CD4-positive, alpha-beta memory T cell (primary cell): ENCODE measurements around the gene ABCG4. TPM values are rescaled to one million over a fixed set of nuclear protein-coding genes. Genes with fewer than 3 reads are reported as not detected.
"Not testable (repeated sequence)": the region's sequence is repeated elsewhere in the genome, so short reads cannot be mapped to it uniquely, and the experiment has no call there.

Experiments
- CTCF ChIA-PET: fragments of 350-600 bp; sonication (Branson Sonifier 250); formaldehyde crosslinking; loops from one replicate; lab custom pipeline; 2021; ENCODE audit warnings: inconsistent platforms; ENCODE audit not compliant: partially characterized antibody; lab: Charles Lee
- POLR2A ChIA-PET: fragments of 350-600 bp; sonication (Branson Sonifier 250); formaldehyde crosslinking; loops from one replicate; lab custom pipeline; 2021; ENCODE audit not compliant: partially characterized antibody; lab: Charles Lee
- DNase-seq, 5 donors: peaks; one replicate each; pipeline versions ENCODE4 v3.0.0 to v3.0.0-alpha.2; 2020 to 2022; ENCODE audit warnings: mixed read lengths in 1 of 5
- H3K27ac ChIP-seq: one replicate; pipeline ENCODE4 v1.7.0; 2013; ENCODE audit warnings: low read depth, low read length
- H3K27me3 ChIP-seq: 2 replicates; pipeline ENCODE4 v1.7.0; 2013; ENCODE audit warnings: mild to moderate bottlenecking, low read length, moderate library complexity; ENCODE audit not compliant: insufficient read depth
- H3K36me3 ChIP-seq: 2 replicates; pipeline ENCODE4 v1.7.0; 2013; ENCODE audit warnings: mild to moderate bottlenecking, low read length, moderate library complexity; ENCODE audit not compliant: insufficient read depth
- H3K4me1 ChIP-seq: 2 replicates; pipeline ENCODE4 v1.7.0; 2013; ENCODE audit warnings: mild to moderate bottlenecking, low read length, moderate library complexity; ENCODE audit not compliant: insufficient read depth
- H3K4me3 ChIP-seq, 2 donors: one replicate each; pipeline ENCODE4 v1.7.0; 2013; ENCODE audit warnings: low read length in 2 of 2, mild to moderate bottlenecking in 1 of 2
- H3K9me3 ChIP-seq, 2 donors: one replicate each; pipeline ENCODE4 v1.7.0; 2013; ENCODE audit warnings: low read length in 2 of 2, control low read depth in 1 of 2; ENCODE audit not compliant: control insufficient read depth in 1 of 2
- H3K27ac Mint-ChIP-seq, 7 donors: one replicate each; pipeline ENCODE4 v1.8.0; 2020 to 2021; ENCODE audit warnings: mixed read lengths in 7 of 7, mild to moderate bottlenecking in 6 of 7, inconsistent platforms in 3 of 7, moderate library complexity in 3 of 7
- H3K27me3 Mint-ChIP-seq, 2 donors: one replicate each; pipeline ENCODE4 v1.8.0; 2020 to 2021; ENCODE audit warnings: mixed read lengths in 2 of 2
- H3K36me3 Mint-ChIP-seq, 2 donors: one replicate each; pipeline ENCODE4 v1.8.0; 2020 to 2021; ENCODE audit warnings: mixed read lengths in 2 of 2, inconsistent platforms in 1 of 2, mild to moderate bottlenecking in 1 of 2
- H3K4me1 Mint-ChIP-seq, 4 donors: one replicate each; pipeline ENCODE4 v1.8.0; 2020 to 2021; ENCODE audit warnings: mixed read lengths in 4 of 4, mild to moderate bottlenecking in 1 of 4
- H3K4me3 Mint-ChIP-seq, 8 donors: one replicate each; pipeline ENCODE4 v1.8.0; 2020 to 2021; ENCODE audit warnings: mixed read lengths in 8 of 8, mild to moderate bottlenecking in 7 of 8, moderate library complexity in 6 of 8, inconsistent platforms in 3 of 8
- H3K9me3 Mint-ChIP-seq, 8 donors: one replicate each; pipeline ENCODE4 v1.8.0; 2020 to 2021; ENCODE audit warnings: mixed read lengths in 8 of 8, mild to moderate bottlenecking in 5 of 8, inconsistent platforms in 3 of 8, moderate library complexity in 1 of 8
- intact Hi-C: fragments of 100-400 bp; cut with micrococcal nuclease; formaldehyde crosslinking; loops from one replicate; pipeline ENCODE4 v1.15.1; 2023
- polyA plus RNA-seq, 2 donors: library from polyadenylated mRNA; unstranded; fragments of 300-500 nt; fragmentation: Illumina TruSeq; gene quantifications; one replicate each; pipeline ENCODE4 v1.2.3, GENCODE V29; 2021
- total RNA-seq, 2 experiments: library from RNA; stranded (reverse); gene quantifications; one replicate each; pipeline ENCODE4 v1.2.3, GENCODE V29; 2021

Gene ABCG4
- total and polyA plus RNA-seq, 4 experiments from 2014 or later: 0.09 TPM; not detected in 3

DNA sequence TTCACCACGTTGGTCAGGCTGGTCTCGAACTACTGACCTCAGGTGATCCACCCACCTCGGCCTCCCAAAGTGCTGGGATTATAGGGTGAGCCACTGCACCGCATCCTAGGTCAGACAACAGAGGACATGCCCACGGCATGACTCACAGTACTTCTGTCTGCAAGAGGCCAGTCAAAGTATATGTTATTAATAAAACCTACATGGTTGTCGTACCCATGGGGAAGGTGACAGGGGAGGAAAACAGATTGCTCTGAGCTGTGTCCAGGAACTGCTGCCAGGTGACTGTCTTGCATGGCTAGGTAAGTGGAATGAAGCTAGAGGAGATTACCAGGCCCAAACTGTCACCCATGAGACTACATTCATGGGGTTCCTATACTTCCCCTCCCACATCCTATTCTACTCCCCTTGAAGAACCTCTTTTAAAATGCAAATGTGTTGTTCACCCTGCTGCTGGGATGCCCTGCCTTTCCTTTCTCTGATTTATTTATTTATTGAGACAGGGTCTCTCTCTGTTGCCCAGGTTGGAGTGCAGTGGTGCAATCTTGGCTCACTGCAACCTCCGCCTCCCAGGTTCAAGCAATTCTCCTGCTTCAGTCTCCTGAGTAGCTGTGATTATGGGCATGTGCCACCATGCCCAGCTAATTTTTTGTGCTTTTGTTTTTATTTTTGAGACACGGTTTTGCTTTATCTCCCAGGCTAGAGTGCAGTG lies 17.7 kb downstream of the ABCG4 start:
- ChIA-PET POLR2A (no interaction called here), CTCF (interaction anchor here (0.9 to 4.4 kb wide), 5 partner anchors 9 to 158 kb away, joined by 3 to 32 read pairs (median 3); no protein-coding TSS in a partner anchor)
- no peaks in the 10 kb centered on the region for H3K36me3 ChIP-seq
- intact Hi-C loops: loop anchor here (5.0 kb wide), 1 partner anchor 44 kb away; the partner anchor contains the start of gene HINFP
- no peaks in the 10 kb centered on the region for H3K27me3 ChIP-seq
- Mint-ChIP-seq H3K9me3 (no peaks in the 10 kb centered on the region), H3K27ac (peak overlapping the region in 1 of 7 donors; percentile 32), H3K36me3 (no peaks in the 10 kb centered on the region), H3K4me3 (no peak overlapping the region), H3K4me1 (peaks cover 1 to 10% (median 8%) of the 10 kb centered on the region in 4 donors), H3K27me3 (no peaks in the 10 kb centered on the region)
- peaks cover 6% of the 10 kb centered on the region for H3K4me1 ChIP-seq
- H3K4me3 ChIP-seq: no peak overlapping the region
- H3K27ac ChIP-seq: no peak overlapping the region
- DNase-seq: no peak
- no peaks in the 10 kb centered on the region for H3K9me3 ChIP-seq

DNA sequence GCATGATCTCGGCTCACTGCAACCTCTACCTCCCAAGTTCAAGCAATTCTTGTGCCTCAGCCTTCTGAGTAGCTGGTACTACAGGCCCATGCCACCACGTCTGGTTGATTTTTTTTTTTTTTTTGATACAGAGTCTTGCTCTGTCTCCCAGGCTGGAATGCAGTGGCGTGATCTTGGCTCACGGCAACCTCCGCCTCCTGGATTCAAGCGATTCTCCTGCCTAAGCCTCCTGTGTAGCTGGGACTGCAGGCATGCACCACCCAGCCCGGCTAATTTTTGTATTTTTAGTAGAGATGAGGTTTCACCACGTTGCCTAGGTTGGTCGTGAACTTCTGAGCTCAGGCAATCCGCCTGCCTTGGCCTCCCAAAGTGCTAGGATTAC lies 18.2 kb downstream of the ABCG4 start:
- CTCF ChIA-PET: interaction anchor here (0.9 to 4.4 kb wide), 5 partner anchors 10 to 157 kb away, joined by 3 to 32 read pairs (median 3); no protein-coding TSS in a partner anchor
- POLR2A ChIA-PET, DNase-seq, H3K27me3 Mint-ChIP-seq, H3K9me3 Mint-ChIP-seq, H3K36me3 ChIP-seq, H3K27me3 ChIP-seq, H3K27ac Mint-ChIP-seq, H3K9me3 ChIP-seq, H3K4me1 Mint-ChIP-seq, H3K36me3 Mint-ChIP-seq, H3K27ac ChIP-seq, H3K4me1 ChIP-seq, H3K4me3 ChIP-seq: not testable (repeated sequence)
- peak overlapping the region in 2 of 8 donors; percentile 15 to 31 for H3K4me3 Mint-ChIP-seq
- intact Hi-C loops: loop anchor here (5.0 kb wide), 1 partner anchor 45 kb away; the partner anchor contains the start of gene HINFP

DNA sequence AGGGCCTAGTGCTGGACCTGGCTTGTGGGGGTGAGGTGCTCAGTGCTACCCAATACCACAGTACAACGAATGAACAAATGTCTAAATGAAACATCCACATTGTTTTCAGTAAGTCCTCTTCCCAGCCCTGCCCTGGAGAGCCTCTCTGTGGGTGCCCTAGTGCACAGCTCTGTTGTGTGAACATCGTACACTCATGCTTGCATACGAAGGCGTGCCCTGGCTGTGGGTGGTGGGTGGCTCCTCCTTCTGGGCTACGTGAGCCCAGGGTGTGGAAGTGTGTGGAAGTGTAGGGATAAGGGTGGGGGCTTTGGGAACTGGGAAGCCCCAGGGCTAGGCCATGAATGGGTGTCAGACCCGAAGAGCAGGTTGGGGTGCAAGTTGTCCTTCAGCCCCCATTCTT lies 19.1 kb downstream of the ABCG4 start:
- DNase-seq: no peak

GRCh38 chr11:119168471-119169281 lies 19.8 kb downstream of the ABCG4 start, which contains the start of gene NLRX1:
Gene NLRX1, plus strand, starts transcription at chr11:119168725. Its CDS starts 2,679 bp downstream, at chr11:119171404.
- no peaks in the 10 kb centered on the region for H3K27me3 ChIP-seq
- H3K4me3 ChIP-seq: peak within 1 kb of the TSS; percentile 78 to 79
- Mint-ChIP-seq H3K4me3 (peak within 1 kb of the TSS; percentile 89 to 91 (median 90)), H3K27me3 (no peaks in the 10 kb centered on the region), H3K27ac (peak within 1 kb of the TSS; percentile 68 to 90 (median 89)), H3K36me3 (peaks cover 0 to 7% of the 10 kb centered on the region in 2 donors), H3K9me3 (no peaks in the 10 kb centered on the region), H3K4me1 (peaks cover 1 to 10% (median 8%) of the 10 kb centered on the region in 4 donors)
- ChIA-PET CTCF (interaction anchor here (0.6 to 4.4 kb wide), 29 partner anchors 9 to 187 kb away, joined by 3 to 32 read pairs (median 5); partner anchors contain the start of genes C2CD2L, DPAGT1 and VPS11), POLR2A (interaction anchor here (0.6 to 1.9 kb wide), 23 partner anchors 9 to 1241 kb away, joined by 3 to 13 read pairs (median 4); partner anchors contain the start of genes ABCG4, C2CD2L, CBL and CENATAC)
- peak within 1 kb of the TSS; percentile 67 for H3K27ac ChIP-seq
- H3K4me1 ChIP-seq: peaks cover 6% of the 10 kb centered on the region
- no peaks in the 10 kb centered on the region for H3K36me3 ChIP-seq
- no peaks in the 10 kb centered on the region for H3K9me3 ChIP-seq
- DNase-seq: peak; percentile 81 to 83 (median 82)
- intact Hi-C loops: loop anchor here (1.0 to 5.0 kb wide), 5 partner anchors 29 to 155 kb away; partner anchors contain the start of gene HINFP

More for the DNA sequence above, 19.1 kb downstream of the ABCG4 start:
- Histone ChIP-seq H3K36me3 (no peaks in the 10 kb centered on the region), H3K27me3 (no peaks in the 10 kb centered on the region), H3K4me1 (peaks cover 6% of the 10 kb centered on the region), H3K9me3 (no peaks in the 10 kb centered on the region), H3K27ac (peak overlapping the region; percentile 67), H3K4me3 (no peak overlapping the region)
- no peaks in the 10 kb centered on the region for H3K27me3 Mint-ChIP-seq
- H3K36me3 Mint-ChIP-seq: peaks cover 0 to 2% of the 10 kb centered on the region in 2 donors
- POLR2A ChIA-PET: no interaction called here
- peak overlapping the region in 7 of 8 donors; percentile 69 to 87 (median 79) for H3K4me3 Mint-ChIP-seq
- peak overlapping the region in 6 of 7 donors; percentile 10 to 89 (median 72) for H3K27ac Mint-ChIP-seq
- H3K9me3 Mint-ChIP-seq: no peaks in the 10 kb centered on the region
- H3K4me1 Mint-ChIP-seq: peaks cover 1 to 10% (median 8%) of the 10 kb centered on the region in 4 donors
- intact Hi-C loops: loop anchor here (1.0 to 5.0 kb wide), 5 partner anchors 29 to 155 kb away; partner anchors contain the start of gene HINFP
- CTCF ChIA-PET: interaction anchor here (0.7 to 4.4 kb wide), 4 partner anchors 27 to 156 kb away, joined by 3 to 32 read pairs (median 8); no protein-coding TSS in a partner anchor

GRCh38 chr11:119169282-119169719 lies 20.4 kb downstream of the ABCG4 start:
- Mint-ChIP-seq H3K36me3 (peaks cover 3 to 7% of the 10 kb centered on the region in 2 donors), H3K27me3 (no peaks in the 10 kb centered on the region), H3K4me3 (peak overlapping the region; percentile 89 to 91 (median 90)), H3K4me1 (peaks cover 1 to 10% (median 8%) of the 10 kb centered on the region in 4 donors), H3K9me3 (no peaks in the 10 kb centered on the region), H3K27ac (peak overlapping the region; percentile 8 to 90 (median 85))
- intact Hi-C loops: loop anchor here (5.0 kb wide), 1 partner anchor 47 kb away; the partner anchor contains the start of gene HINFP
- H3K4me1 ChIP-seq: peaks cover 6% of the 10 kb centered on the region
- POLR2A ChIA-PET: interaction anchor here (0.6 to 1.9 kb wide), 24 partner anchors 9 to 1242 kb away, joined by 3 to 13 read pairs (median 4); partner anchors contain the start of genes ABCG4, C2CD2L, CBL and CENATAC
- no peaks in the 10 kb centered on the region for H3K27me3 ChIP-seq
- no peaks in the 10 kb centered on the region for H3K36me3 ChIP-seq
- CTCF ChIA-PET: interaction anchor here (0.6 to 4.4 kb wide), 29 partner anchors 9 to 187 kb away, joined by 3 to 32 read pairs (median 5); partner anchors contain the start of genes C2CD2L, DPAGT1 and VPS11
- no peaks in the 10 kb centered on the region for H3K9me3 ChIP-seq
- H3K27ac ChIP-seq: peak overlapping the region; percentile 67
- peak overlapping the region; percentile 78 to 79 for H3K4me3 ChIP-seq
- DNase-seq: peak in 2 of 5 donors; percentile 19

DNA sequence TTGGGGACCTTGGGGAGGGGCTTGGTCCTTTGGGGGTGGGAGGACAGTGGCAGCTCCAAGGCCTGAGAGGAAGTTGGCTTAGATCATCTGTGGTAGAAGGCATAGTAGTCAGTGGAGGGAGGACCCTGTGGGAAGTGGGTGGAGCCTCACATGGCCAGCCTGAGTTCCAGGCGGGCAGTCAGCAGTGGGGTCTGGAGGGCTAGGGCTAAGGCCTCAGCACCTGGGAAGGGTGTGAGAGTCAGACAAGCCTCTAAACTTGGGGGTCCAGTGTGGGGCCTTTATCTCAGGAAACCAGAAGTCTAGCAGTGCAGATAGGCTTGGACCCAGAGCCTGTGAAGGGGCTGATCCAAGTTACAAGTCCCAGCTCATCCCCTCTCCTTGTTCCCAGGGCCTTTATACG lies 23.7 kb downstream of the ABCG4 start:
- no peak overlapping the region for H3K27ac ChIP-seq
- CTCF ChIA-PET: interaction anchor here (0.9 to 2.4 kb wide), 3 partner anchors 9 to 23 kb away, joined by 3 to 8 read pairs (median 3); no protein-coding TSS in a partner anchor
- H3K36me3 Mint-ChIP-seq: peaks cover 10 to 14% of the 10 kb centered on the region in 2 donors
- POLR2A ChIA-PET: no interaction called here
- H3K36me3 ChIP-seq: peaks cover 7% of the 10 kb centered on the region
- peaks cover 1 to 16% (median 8%) of the 10 kb centered on the region in 4 donors for H3K4me1 Mint-ChIP-seq
- H3K27ac Mint-ChIP-seq: no peak overlapping the region
- no peaks in the 10 kb centered on the region for H3K27me3 Mint-ChIP-seq
- no peaks in the 10 kb centered on the region for H3K27me3 ChIP-seq
- no peaks in the 10 kb centered on the region for H3K9me3 Mint-ChIP-seq
- H3K4me3 Mint-ChIP-seq: no peak overlapping the region
- no peaks in the 10 kb centered on the region for H3K9me3 ChIP-seq
- intact Hi-C loops: no loop called here
- no peak for DNase-seq
- H3K4me1 ChIP-seq: peaks cover 6% of the 10 kb centered on the region
- H3K4me3 ChIP-seq: no peak overlapping the region
